Astrocyte of the spinal cord (primary cell): ENCODE results near the gene PPP1CA.
A peak's percentile ranks its signal among the peaks of the same experiment; 100 is the strongest.

Source experiments
- DNase-seq: peaks from one replicate; pipeline ENCODE4 v3.0.0; 2011; ENCODE audit warnings: low read depth, low spot score
- H3K4me3 ChIP-seq: 2 replicates; pipeline ENCODE4 v1.5.1; 2011; ENCODE audit warnings: low read depth, mild to moderate bottlenecking, low read length, moderate library complexity
- CTCF ChIP-seq: IDR thresholded peaks from 2 replicates; pipeline ENCODE4 v1.5.1; 2012; ENCODE audit warnings: low read depth, mild to moderate bottlenecking, low read length, inconsistent platforms
- in situ Hi-C: cut with HindIII; loops from 2 replicates; pipeline ENCODE4 v1.10.0; 2017; ENCODE audit warnings: low sequenced_read_pairs

Gene PPP1CA

GRCh38 chr11:67372321-67372992 is 29.2 kb downstream of the PPP1CA start:
- in situ Hi-C loops = no loop called here
- H3K4me3 ChIP-seq = peak overlapping the region; percentile 55
- TF ChIP-seq CTCF = no peak
- no peak for DNase-seq

- in situ Hi-C loops = no loop called here
- no peak for TF ChIP-seq CTCF
- DNase-seq = no peak
- H3K4me3 ChIP-seq = peak overlapping the region; percentile 55
These were observed 29.7 kb downstream of the PPP1CA start for GRCh38 chr11:67371911-67372320.

GRCh38 chr11:67371189-67371910 is 30.3 kb downstream of the PPP1CA start:
- H3K4me3 ChIP-seq = peak overlapping the region; percentile 55
- DNase-seq = peak; percentile 42
- in situ Hi-C loops = no loop called here
- TF ChIP-seq CTCF = peak; percentile 65

GRCh38 chr11:67370351-67371076 is 31.1 kb downstream of the PPP1CA start:
- H3K4me3 ChIP-seq = no peak overlapping the region

GRCh38 chr11:67369801-67370284 is 31.8 kb downstream of the PPP1CA start:
- in situ Hi-C loops = no loop called here
- no peak for TF ChIP-seq CTCF
- peak; percentile 54 for DNase-seq
- H3K4me3 ChIP-seq = no peak overlapping the region

More at GRCh38 chr11:67370351-67371076, 31.1 kb downstream of the PPP1CA start:
- in situ Hi-C loops = no loop called here
- TF ChIP-seq CTCF = no peak
- DNase-seq = no peak

GRCh38 chr11:67369275-67369674 is 32.4 kb downstream of the PPP1CA start:
- H3K4me3 ChIP-seq = no peak overlapping the region
- no peak for DNase-seq
- in situ Hi-C loops = no loop called here
- no peak for TF ChIP-seq CTCF
